HepG2 (cell line): ENCODE results near the gene SECTM1. TPM values are rescaled to one million over a fixed set of nuclear protein-coding genes. Genes with fewer than 3 reads are reported as not detected.

Experiments used
- AHR ChIP-seq: IDR thresholded peaks from 2 replicates; pipeline ENCODE4 v1.6.1; 2018; ENCODE audit warnings: missing genetic modification reagents, missing compliant biosample characterization
- ARNT ChIP-seq: fragments of 450-650 bp; IDR thresholded peaks from 2 replicates; pipeline ENCODE4 v1.6.1; 2017
- BRCA1 ChIP-seq: sonication (generic); formaldehyde crosslinking; IDR thresholded peaks from 2 replicates; pipeline ENCODE4 v1.4.0; 2020; ENCODE audit warnings: missing genetic modification reagents
- CBX5 ChIP-seq: sonication (generic); formaldehyde crosslinking; IDR thresholded peaks from 2 replicates; pipeline ENCODE4 v1.4.0; 2020; ENCODE audit warnings: missing genetic modification reagents, borderline replicate concordance
- EP300 ChIP-seq, 3 experiments: sonication (generic) in 1 of 3; formaldehyde crosslinking in 1 of 3; IDR thresholded peaks; 2 replicates each; pipeline versions ENCODE4 v1.5.1 to v1.6.1; 2011 to 2020; ENCODE audit warnings: low read depth in 2 of 3, low read length in 2 of 3, borderline replicate concordance in 1 of 3, improper control_type of control experiment in 1 of 3, mild to moderate bottlenecking in 1 of 3, missing genetic modification reagents in 1 of 3, moderate library complexity in 1 of 3
- ETV5 ChIP-seq: IDR thresholded peaks from 2 replicates; pipeline ENCODE4 v1.6.1; 2018; ENCODE audit warnings: missing biosample characterization, missing genetic modification reagents, inconsistent platforms, borderline replicate concordance
- FOXJ3 ChIP-seq: sonication (generic); formaldehyde crosslinking; IDR thresholded peaks from 2 replicates; pipeline ENCODE4 v1.4.0; 2020; ENCODE audit warnings: missing genetic modification reagents, mild to moderate bottlenecking, borderline replicate concordance
- KDM2A ChIP-seq: sonication (generic); formaldehyde crosslinking; IDR thresholded peaks from 2 replicates; pipeline ENCODE4 v1.4.0; 2020; ENCODE audit warnings: low read depth, missing genetic modification reagents, borderline replicate concordance
- POGZ ChIP-seq: sonication (generic); formaldehyde crosslinking; IDR thresholded peaks from 2 replicates; pipeline ENCODE4 v1.4.0; 2020; ENCODE audit warnings: mild to moderate bottlenecking, missing genetic modification reagents
- RBFOX2 ChIP-seq: fragments of 200-400 bp; formaldehyde crosslinking; IDR thresholded peaks from 2 replicates; pipeline ENCODE4 v1.6.1; 2017; ENCODE audit warnings: low read depth, mild to moderate bottlenecking, low read length
- RXRB ChIP-seq: IDR thresholded peaks from 2 replicates; pipeline ENCODE4 v1.6.1; 2016; ENCODE audit warnings: borderline replicate concordance, missing genetic modification reagents, missing compliant biosample characterization
- SSRP1 ChIP-seq: IDR thresholded peaks from 2 replicates; pipeline ENCODE4 v1.6.1; 2016; ENCODE audit warnings: control low read depth
- TGIF2 ChIP-seq: IDR thresholded peaks from 2 replicates; pipeline ENCODE4 v1.6.1; 2016; ENCODE audit warnings: control low read depth, missing compliant biosample characterization
- U2AF2 ChIP-seq: fragments of 200-400 bp; formaldehyde crosslinking; IDR thresholded peaks from 2 replicates; pipeline ENCODE4 v1.6.1; 2017; ENCODE audit warnings: low read depth, mild to moderate bottlenecking, low read length
- ZFP37 ChIP-seq: sonication (generic); formaldehyde crosslinking; IDR thresholded peaks from 2 replicates; pipeline ENCODE4 v1.4.0; 2020; ENCODE audit warnings: missing genetic modification reagents, borderline replicate concordance
- ZNF143 ChIP-seq: sonication (generic); formaldehyde crosslinking; IDR thresholded peaks from 2 replicates; pipeline ENCODE4 v1.4.0; 2020; ENCODE audit warnings: missing genetic modification reagents
- ZNF446 ChIP-seq: sonication (generic); formaldehyde crosslinking; IDR thresholded peaks from 2 replicates; pipeline ENCODE4 v1.5.0; 2020; ENCODE audit warnings: mild to moderate bottlenecking, missing genetic modification reagents
- ZNF460 ChIP-seq: sonication (generic); formaldehyde crosslinking; IDR thresholded peaks from 2 replicates; pipeline ENCODE4 v1.5.1; 2020; ENCODE audit warnings: missing genetic modification reagents, mild to moderate bottlenecking, borderline replicate concordance
- ZNF567 ChIP-seq: sonication (generic); formaldehyde crosslinking; IDR thresholded peaks from 2 replicates; pipeline ENCODE4 v1.8.1; 2023; ENCODE audit warnings: mild to moderate bottlenecking, missing genetic modification reagents, borderline replicate concordance
- ZNF788 ChIP-seq: sonication (generic); formaldehyde crosslinking; IDR thresholded peaks from 2 replicates; pipeline ENCODE4 v1.5.0; 2020; ENCODE audit warnings: mild to moderate bottlenecking, missing genetic modification reagents, borderline replicate concordance
- polyA plus RNA-seq, 8 experiments: library from polyadenylated mRNA; depleted of rRNA in 3 of 8; stranded (reverse) in 7 of 8; unstranded in 1 of 8; fragments of >200 nt; fragmentation: Illumina TruSeq in 4 of 8; extraction: Trizol in 4 of 8; gene quantifications; 2 replicates each; pipeline versions ENCODE4 v1.2.1 to v1.2.3, GENCODE V29; 2011 to 2016; ENCODE audit warnings: low read depth in 4 of 8, missing spikeins in 1 of 8, mixed read lengths in 1 of 8; ENCODE audit not compliant: insufficient read depth in 1 of 8
- total RNA-seq, 5 experiments: library from RNA; depleted of rRNA; stranded (reverse); fragments of >200 nt; fragmentation: Illumina TruSeq; extraction: Trizol; gene quantifications; 2 replicates each; pipeline ENCODE4 v1.2.3, GENCODE V29; 2016; ENCODE audit warnings: low read depth in 1 of 5
- TF ChIP-seq, protein P1 (sequence below): fragments of 450-650 bp; IDR thresholded peaks from 2 replicates; pipeline ENCODE4 v1.6.1; 2017
- TF ChIP-seq, protein P2 (sequence below): IDR thresholded peaks from 2 replicates; pipeline ENCODE4 v1.6.1; 2016; ENCODE audit warnings: mild to moderate bottlenecking, missing biosample characterization, missing genetic modification reagents
- TF ChIP-seq, protein P3 (sequence below): sonication (generic); formaldehyde crosslinking; IDR thresholded peaks from 2 replicates; pipeline ENCODE4 v1.4.0; 2020; ENCODE audit warnings: missing genetic modification reagents

SECTM1 gene
- total and polyA plus RNA-seq, 2 of the 13 experiments (the other 11 are each of a cell fraction or from before 2014, with no cell fraction given), result 3.5 to 5.3 TPM

DNA sequence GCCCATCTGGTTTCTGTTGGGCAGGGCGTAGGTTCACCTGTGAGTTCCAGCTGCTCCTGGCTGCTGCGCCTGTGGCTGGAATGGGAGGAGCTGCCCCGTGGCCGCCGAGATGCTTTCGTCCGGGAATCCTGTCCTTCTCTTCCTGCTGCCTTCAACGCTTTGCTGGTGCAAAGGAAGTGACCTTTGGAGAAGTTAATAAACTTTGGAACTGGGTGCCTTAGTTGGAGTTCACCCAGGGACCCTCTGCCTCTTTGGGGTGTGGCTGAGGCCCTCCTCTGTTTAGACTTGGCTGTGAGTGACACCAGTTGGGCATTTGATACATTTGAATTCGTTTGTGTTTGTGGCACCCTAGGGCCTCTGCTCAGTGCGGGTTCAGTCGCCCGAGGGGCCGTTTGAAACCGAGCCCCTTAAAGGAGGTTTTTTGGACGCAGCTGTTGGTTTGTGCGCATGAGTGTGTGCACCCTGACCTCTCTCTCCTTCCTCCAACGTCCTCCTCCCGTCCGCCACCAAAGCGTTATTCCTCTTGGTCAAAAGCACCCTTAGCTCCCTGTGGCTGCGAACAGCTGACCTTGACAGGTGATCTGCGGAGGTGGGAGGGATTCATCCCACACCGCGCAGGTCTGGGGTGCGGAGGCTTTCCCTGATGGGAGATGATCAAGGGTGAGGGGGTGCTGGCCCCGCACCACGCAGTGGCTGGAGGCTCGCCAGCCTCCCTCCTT is 9.0 kb upstream of the SECTM1 start (continued):
- no peak for TF ChIP-seq U2AF2
- no peak for TF ChIP-seq ZNF788 (CRISPR knock-in tag)
- no peak for TF ChIP-seq SSRP1 (CRISPR knock-in tag)
- TF ChIP-seq TGIF2 (CRISPR knock-in tag), result peak; percentile 83; the same call in 1 of the 2 replicates
- no peak for TF ChIP-seq ARNT
- TF ChIP-seq ZNF446 (CRISPR knock-in tag), result no peak
- TF ChIP-seq, protein P1, sequence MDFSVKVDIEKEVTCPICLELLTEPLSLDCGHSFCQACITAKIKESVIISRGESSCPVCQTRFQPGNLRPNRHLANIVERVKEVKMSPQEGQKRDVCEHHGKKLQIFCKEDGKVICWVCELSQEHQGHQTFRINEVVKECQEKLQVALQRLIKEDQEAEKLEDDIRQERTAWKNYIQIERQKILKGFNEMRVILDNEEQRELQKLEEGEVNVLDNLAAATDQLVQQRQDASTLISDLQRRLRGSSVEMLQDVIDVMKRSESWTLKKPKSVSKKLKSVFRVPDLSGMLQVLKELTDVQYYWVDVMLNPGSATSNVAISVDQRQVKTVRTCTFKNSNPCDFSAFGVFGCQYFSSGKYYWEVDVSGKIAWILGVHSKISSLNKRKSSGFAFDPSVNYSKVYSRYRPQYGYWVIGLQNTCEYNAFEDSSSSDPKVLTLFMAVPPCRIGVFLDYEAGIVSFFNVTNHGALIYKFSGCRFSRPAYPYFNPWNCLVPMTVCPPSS, result no peak
- TF ChIP-seq KDM2A (CRISPR knock-in tag), result 0 out of 2 replicates have a peak, but pooled peaks have one; percentile 19
- TF ChIP-seq EP300 (IDR thresholded peaks at IDR 0.05; ENCODE audit: low read depth in 2 of 2, low read length in 2 of 2), result 0 out of 4 replicates have a peak, but pooled peaks of 1 of the 2 experiments have one; percentile 10
- TF ChIP-seq EP300 (CRISPR knock-in tag; IDR thresholded peaks at IDR 0.05; ENCODE audit: borderline replicate concordance), result no peak
- TF ChIP-seq ETV5, result no peak; the same call in 1 of the 2 replicates
- no peak for TF ChIP-seq ZFP37 (CRISPR knock-in tag)
- TF ChIP-seq, protein P2, sequence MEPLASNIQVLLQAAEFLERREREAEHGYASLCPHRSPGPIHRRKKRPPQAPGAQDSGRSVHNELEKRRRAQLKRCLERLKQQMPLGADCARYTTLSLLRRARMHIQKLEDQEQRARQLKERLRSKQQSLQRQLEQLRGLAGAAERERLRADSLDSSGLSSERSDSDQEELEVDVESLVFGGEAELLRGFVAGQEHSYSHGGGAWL (CRISPR knock-in tag), result no peak
- TF ChIP-seq, protein P3, sequence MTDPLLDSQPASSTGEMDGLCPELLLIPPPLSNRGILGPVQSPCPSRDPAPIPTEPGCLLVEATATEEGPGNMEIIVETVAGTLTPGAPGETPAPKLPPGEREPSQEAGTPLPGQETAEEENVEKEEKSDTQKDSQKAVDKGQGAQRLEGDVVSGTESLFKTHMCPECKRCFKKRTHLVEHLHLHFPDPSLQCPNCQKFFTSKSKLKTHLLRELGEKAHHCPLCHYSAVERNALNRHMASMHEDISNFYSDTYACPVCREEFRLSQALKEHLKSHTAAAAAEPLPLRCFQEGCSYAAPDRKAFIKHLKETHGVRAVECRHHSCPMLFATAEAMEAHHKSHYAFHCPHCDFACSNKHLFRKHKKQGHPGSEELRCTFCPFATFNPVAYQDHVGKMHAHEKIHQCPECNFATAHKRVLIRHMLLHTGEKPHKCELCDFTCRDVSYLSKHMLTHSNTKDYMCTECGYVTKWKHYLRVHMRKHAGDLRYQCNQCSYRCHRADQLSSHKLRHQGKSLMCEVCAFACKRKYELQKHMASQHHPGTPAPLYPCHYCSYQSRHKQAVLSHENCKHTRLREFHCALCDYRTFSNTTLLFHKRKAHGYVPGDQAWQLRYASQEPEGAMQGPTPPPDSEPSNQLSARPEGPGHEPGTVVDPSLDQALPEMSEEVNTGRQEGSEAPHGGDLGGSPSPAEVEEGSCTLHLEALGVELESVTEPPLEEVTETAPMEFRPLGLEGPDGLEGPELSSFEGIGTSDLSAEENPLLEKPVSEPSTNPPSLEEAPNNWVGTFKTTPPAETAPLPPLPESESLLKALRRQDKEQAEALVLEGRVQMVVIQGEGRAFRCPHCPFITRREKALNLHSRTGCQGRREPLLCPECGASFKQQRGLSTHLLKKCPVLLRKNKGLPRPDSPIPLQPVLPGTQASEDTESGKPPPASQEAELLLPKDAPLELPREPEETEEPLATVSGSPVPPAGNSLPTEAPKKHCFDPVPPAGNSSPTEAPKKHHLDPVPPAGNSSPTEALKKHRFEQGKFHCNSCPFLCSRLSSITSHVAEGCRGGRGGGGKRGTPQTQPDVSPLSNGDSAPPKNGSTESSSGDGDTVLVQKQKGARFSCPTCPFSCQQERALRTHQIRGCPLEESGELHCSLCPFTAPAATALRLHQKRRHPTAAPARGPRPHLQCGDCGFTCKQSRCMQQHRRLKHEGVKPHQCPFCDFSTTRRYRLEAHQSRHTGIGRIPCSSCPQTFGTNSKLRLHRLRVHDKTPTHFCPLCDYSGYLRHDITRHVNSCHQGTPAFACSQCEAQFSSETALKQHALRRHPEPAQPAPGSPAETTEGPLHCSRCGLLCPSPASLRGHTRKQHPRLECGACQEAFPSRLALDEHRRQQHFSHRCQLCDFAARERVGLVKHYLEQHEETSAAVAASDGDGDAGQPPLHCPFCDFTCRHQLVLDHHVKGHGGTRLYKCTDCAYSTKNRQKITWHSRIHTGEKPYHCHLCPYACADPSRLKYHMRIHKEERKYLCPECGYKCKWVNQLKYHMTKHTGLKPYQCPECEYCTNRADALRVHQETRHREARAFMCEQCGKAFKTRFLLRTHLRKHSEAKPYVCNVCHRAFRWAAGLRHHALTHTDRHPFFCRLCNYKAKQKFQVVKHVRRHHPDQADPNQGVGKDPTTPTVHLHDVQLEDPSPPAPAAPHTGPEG, result 0 out of 2 replicates have a peak, but pooled peaks have one; percentile 16
- TF ChIP-seq RBFOX2, result 0 out of 2 replicates have a peak, but pooled peaks have one; percentile 48
- no peak for TF ChIP-seq BRCA1 (CRISPR knock-in tag)
- peak; percentile 14; the same call in 1 of the 2 replicates for TF ChIP-seq CBX5 (CRISPR knock-in tag)
- TF ChIP-seq POGZ, result no peak
- no peak for TF ChIP-seq ZNF143 (CRISPR knock-in tag)
- TF ChIP-seq FOXJ3 (CRISPR knock-in tag), result no peak
- TF ChIP-seq RXRB (CRISPR knock-in tag), result peak; percentile 4; the same call in 1 of the 2 replicates
- TF ChIP-seq ZNF460 (CRISPR knock-in tag), result no peak
- TF ChIP-seq ZNF567, result no peak
- 0 out of 2 replicates have a peak, but pooled peaks have one; percentile 19 for TF ChIP-seq AHR (CRISPR knock-in tag)
